ENCODE measurements around the gene DDX27.
"Not testable (repeated sequence)": the region's sequence is repeated elsewhere in the genome, so short reads cannot be mapped to it uniquely, and the experiment has no call there.

DDX27 gene

DNA sequence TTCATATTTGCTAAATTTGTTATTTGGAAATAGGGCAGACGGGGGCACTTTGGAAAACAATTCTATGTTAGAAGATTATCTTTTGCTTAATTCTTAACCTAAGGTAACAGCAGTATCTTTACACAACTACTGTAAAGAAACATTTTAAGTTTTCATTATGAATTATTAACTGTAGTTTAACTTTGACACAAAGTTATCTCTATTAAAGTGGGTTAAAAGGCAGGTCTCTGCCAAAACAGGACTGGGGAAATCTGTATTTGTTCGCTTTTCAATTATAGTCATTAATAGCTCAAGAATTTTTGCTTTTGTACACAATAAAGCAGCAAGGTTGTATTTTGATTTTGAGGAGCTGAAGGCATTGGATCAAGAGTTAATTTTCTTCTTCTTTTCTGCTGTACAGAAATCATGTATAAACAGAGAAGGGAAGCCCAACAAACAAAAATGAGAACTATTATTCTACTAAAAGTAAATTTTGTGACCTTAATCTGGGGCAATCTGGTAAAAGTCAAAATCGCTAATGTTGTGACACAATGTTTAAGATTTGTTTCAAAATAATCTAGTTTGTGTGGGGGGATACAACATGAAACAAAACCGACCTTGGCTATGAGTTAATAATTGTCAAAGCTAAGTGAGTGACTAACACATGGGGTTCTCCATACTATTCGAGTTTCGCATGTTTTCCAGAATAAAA, 34.0 kb upstream of the DDX27 start:
- H3K4me3 ChIP-seq (ENCODE audit: low read depth in 1 of 2, low read length in 1 of 2), result no peak overlapping the region

DNA sequence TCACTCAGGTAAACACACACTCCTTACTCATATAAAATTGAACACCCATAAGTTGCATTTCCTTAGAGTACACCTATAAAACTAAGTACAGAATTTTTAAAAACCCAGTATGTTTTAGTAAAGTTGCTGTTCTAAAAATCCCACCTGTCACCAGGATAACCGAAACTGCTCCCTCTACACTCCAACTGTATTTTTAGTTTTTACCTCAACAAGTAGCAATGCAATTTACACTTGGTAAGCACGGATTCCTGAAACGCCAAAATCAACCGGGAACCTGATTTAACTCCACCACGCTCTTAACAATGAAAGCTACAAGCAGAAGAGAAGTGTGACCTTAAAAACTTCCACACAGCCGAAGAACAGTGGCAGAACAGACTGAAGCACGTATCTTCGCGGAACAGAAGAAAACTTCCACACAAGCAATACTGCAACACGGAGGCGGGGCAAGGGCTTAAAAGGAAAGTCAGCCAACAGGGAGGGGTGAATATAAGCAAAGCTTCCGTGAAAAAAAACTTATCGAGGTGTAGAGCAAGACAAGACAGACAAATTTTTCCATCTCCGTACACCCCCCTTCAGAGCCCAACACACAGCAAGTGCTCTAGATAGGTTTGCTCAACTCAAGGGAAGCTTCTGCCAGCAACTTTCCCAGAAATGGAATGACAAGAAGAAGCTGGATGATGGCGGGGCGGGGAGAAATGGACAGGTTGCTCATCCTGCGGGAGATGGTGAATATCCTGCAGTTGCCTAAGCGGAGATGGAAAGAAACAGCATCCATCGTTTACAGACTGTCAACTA, 32.5 kb upstream of the DDX27 start:
- H3K27me3 ChIP-seq, result no peaks in the 10 kb centered on the region
- peak overlapping the region; percentile 98 for H3K27ac ChIP-seq
- H3K9me3 ChIP-seq, result no peaks in the 10 kb centered on the region
- TF ChIP-seq, protein P1, sequence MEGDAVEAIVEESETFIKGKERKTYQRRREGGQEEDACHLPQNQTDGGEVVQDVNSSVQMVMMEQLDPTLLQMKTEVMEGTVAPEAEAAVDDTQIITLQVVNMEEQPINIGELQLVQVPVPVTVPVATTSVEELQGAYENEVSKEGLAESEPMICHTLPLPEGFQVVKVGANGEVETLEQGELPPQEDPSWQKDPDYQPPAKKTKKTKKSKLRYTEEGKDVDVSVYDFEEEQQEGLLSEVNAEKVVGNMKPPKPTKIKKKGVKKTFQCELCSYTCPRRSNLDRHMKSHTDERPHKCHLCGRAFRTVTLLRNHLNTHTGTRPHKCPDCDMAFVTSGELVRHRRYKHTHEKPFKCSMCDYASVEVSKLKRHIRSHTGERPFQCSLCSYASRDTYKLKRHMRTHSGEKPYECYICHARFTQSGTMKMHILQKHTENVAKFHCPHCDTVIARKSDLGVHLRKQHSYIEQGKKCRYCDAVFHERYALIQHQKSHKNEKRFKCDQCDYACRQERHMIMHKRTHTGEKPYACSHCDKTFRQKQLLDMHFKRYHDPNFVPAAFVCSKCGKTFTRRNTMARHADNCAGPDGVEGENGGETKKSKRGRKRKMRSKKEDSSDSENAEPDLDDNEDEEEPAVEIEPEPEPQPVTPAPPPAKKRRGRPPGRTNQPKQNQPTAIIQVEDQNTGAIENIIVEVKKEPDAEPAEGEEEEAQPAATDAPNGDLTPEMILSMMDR (IDR thresholded peaks at IDR 0.05), result no peak
- no peaks in the 10 kb centered on the region for H3K36me3 ChIP-seq
- peaks cover 23 to 28% of the 10 kb centered on the region in 2 experiments for H3K4me1 ChIP-seq (ENCODE audit: control insufficient read depth in 1 of 2, insufficient read depth in 1 of 2, low read depth in 1 of 2, low read length in 1 of 2)
- H3K4me3 ChIP-seq (ENCODE audit: low read depth in 1 of 2, low read length in 1 of 2), result peak overlapping the region; percentile 75 to 77

More for the DNA sequence above, 34.0 kb upstream of the DDX27 start:
- no peaks in the 10 kb centered on the region for H3K27me3 ChIP-seq
- peaks cover 31 to 40% of the 10 kb centered on the region in 2 experiments for H3K4me1 ChIP-seq (ENCODE audit: control insufficient read depth in 1 of 2, insufficient read depth in 1 of 2, low read depth in 1 of 2, low read length in 1 of 2)
- H3K36me3 ChIP-seq, result no peaks in the 10 kb centered on the region
- no peaks in the 10 kb centered on the region for H3K9me3 ChIP-seq
- H3K27ac ChIP-seq, result peak overlapping the region; percentile 98
- TF ChIP-seq, protein P1 (IDR thresholded peaks at IDR 0.05), result no peak

DNA sequence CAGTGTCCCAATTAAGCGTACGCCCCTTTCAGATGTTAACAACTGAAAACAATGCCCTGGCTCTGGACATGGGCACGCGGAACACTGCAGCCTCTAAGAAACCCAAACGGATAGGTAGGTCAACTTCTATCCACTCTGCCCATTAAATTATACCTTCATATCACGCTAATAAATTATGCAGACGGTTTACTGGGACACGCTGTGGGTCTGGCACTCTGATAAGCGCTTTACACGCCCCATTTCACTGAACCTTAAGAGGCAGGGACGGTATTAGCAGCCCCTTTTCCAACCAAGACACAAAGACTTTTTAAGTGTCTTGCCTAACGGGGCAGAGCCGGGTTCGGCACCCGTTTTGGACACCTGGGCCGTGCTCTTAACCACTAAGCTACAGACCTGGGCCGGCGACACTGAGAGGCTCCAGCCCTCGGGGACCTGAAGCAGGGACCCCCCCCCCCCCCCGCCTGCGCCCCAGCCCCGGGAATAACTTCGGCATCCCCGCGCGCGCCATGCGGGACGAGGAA, 31.8 kb upstream of the DDX27 start:
- TF ChIP-seq, protein P1 (IDR thresholded peaks at IDR 0.05), result no peak
- Histone ChIP-seq H3K9me3 (no peaks in the 10 kb centered on the region), H3K4me3 (ENCODE audit: low read depth in 1 of 2, low read length in 1 of 2) (peak overlapping the region; percentile 75 to 77), H3K4me1 (ENCODE audit: control insufficient read depth in 1 of 2, insufficient read depth in 1 of 2, low read depth in 1 of 2, low read length in 1 of 2) (peaks cover 22 to 23% of the 10 kb centered on the region in 2 experiments), H3K36me3 (no peaks in the 10 kb centered on the region), H3K27ac (peak overlapping the region; percentile 98), H3K27me3 (no peaks in the 10 kb centered on the region)

DNA sequence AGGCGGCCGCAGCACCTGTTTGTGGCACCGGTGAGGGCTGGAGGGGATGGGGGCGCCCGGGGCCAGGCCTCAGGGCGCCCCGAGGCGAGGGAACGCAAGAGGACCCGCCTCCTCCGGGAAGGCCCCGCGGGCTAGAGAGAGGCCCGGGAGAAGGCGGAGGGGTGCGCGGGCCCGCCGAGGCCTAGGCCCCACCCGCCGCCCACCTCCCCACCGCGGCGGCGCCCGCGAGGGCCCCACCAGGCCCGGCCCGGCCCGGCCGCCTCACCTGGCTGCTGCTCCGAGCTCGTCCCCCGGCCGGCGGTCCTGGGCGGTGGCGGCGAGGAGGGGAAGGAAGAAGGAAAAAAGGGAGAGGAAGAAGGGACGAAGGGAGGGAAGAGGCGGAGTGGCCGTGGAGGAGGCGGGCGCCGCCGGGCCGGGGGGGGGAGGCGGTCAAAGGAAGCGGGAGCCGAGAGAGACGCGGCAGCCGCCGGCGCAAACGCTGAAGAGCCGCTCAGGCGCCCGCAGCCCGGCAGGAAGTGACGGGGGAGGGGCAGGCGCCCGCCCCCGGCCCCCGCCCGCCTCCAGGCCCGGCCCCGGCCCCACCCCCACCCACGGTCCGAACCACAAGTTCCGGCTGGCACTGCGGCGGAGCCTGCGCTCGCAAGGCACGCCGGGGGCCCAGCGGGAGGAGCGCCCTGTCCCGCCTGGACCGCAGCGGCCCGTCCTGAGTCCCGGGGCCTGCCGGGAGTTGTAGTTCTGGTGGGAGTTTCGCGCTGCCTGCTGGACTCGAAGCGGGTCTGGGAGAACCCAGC, 31.2 kb upstream of the DDX27 start, which contains the start of gene STAU1:
Gene STAU1, minus strand, starts transcription at position 484 of the 791 bp plus-strand sequence. CDS start 22,133 bp downstream, outside the sequence.
- H3K4me3 ChIP-seq (ENCODE audit: low read depth in 1 of 2, low read length in 1 of 2), result peak within 1 kb of the TSS; percentile 75 to 77
- no peaks in the 10 kb centered on the region for H3K27me3 ChIP-seq
- H3K4me1 ChIP-seq (ENCODE audit: control insufficient read depth in 1 of 2, insufficient read depth in 1 of 2, low read depth in 1 of 2, low read length in 1 of 2), result peaks cover 20 to 23% of the 10 kb centered on the region in 2 experiments
- no peaks in the 10 kb centered on the region for H3K36me3 ChIP-seq
- TF ChIP-seq, protein P1 (IDR thresholded peaks at IDR 0.05), result peak; percentile 39
- peak within 1 kb of the TSS; percentile 98 for H3K27ac ChIP-seq
- H3K9me3 ChIP-seq, result no peaks in the 10 kb centered on the region

DNA sequence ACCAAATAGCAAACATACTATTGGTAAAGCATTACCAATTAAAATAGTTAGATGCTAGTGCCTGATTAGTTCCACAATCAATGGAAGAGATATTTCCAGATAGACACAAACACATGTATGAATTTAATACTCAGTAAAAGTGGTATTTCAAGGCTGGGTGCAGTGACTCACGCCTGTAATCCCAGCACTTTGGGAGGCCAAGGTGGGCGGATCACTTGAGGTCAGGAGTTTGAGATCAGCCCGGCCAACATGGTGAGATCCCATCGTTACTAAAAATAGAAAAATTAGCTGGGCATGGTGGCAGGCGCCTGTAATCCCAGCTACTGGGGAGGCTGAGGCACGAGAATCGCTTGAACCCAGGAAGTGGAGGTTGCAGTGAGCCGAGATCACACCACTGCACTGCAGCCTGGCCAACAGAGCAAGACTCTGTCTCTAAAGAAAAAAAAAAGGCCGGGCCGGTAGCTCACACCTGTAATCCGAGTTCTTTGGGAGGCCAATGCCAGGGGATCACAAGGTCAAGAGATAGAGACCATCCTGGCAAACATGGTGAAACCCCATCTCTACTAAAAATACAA, 26.2 kb upstream of the DDX27 start:
- not testable (repeated sequence) for H3K4me3 ChIP-seq (ENCODE audit: low read depth in 1 of 2, low read length in 1 of 2); H3K36me3 ChIP-seq; H3K9me3 ChIP-seq; H3K27me3 ChIP-seq; H3K27ac ChIP-seq; H3K4me1 ChIP-seq (ENCODE audit: control insufficient read depth in 1 of 2, insufficient read depth in 1 of 2, low read depth in 1 of 2, low read length in 1 of 2)
